ENCODE measurements around the gene HM13.

GRCh38 chr20:31537116-31537871, 23.1 kb downstream of the HM13 start:
- TF ChIP-seq CTCF (IDR thresholded peaks at IDR 0.05) = no peak
- TF ChIP-seq ELK1 (IDR thresholded peaks at IDR 0.05; ENCODE audit: low read depth, low read length) = no peak
- TF ChIP-seq RAD21 (conservative IDR thresholded peaks at IDR 0.05 in 1 of 2, IDR thresholded peaks at IDR 0.05 in 1 of 2) = no peak
- no peak for TF ChIP-seq HEYL (CRISPR knock-in tag; IDR thresholded peaks at IDR 0.05)

All from A549 (cell line).